Hematopoietic multipotent progenitor cell treated with erythropoietin and hydrocortisone succinate and interleukin-3 and kit ligand, for 8 days (in vitro differentiated cells): ENCODE results near the gene SEPSECS.

Experiments used
- DNase-seq: peaks from one replicate; pipeline ENCODE4 v3.0.0-alpha.2; 2015

Gene SEPSECS

GRCh38 chr4:25078523-25078922 is 81.7 kb downstream of the SEPSECS start:
- no peak for DNase-seq

- DNase-seq, result no peak
Observed at GRCh38 chr4:25076625-25077398, 83.4 kb downstream of the SEPSECS start.

GRCh38 chr4:25075851-25076250 is 84.4 kb downstream of the SEPSECS start:
- no peak for DNase-seq

GRCh38 chr4:25075129-25075528 is 85.1 kb downstream of the SEPSECS start:
- no peak for DNase-seq

- DNase-seq, result no peak
Observed at GRCh38 chr4:25070545-25070944, 89.7 kb downstream of the SEPSECS start.
